IPS DF 19.7 (cell line): Measurements from ENCODE around the gene PLCL1.

Experiments
- DNase-seq: peaks from one replicate; pipeline ENCODE4 v3.0.0-alpha.2; 2013; ENCODE audit warnings: low read depth, low spot score

Gene PLCL1

GRCh38 chr2:198116756-198117155 is 312.4 kb downstream of the PLCL1 start:
- no peak for DNase-seq

- no peak for DNase-seq
These were observed 313.1 kb downstream of the PLCL1 start for GRCh38 chr2:198117406-198118041.

GRCh38 chr2:198127627-198128026 is 323.2 kb downstream of the PLCL1 start:
- peak; percentile 17 for DNase-seq

GRCh38 chr2:198129609-198130008 is 325.2 kb downstream of the PLCL1 start:
- DNase-seq, result no peak

GRCh38 chr2:198134293-198134955 is 330.0 kb downstream of the PLCL1 start:
- DNase-seq, result no peak

GRCh38 chr2:198135481-198135934 is 331.1 kb downstream of the PLCL1 start:
- DNase-seq, result no peak

DNA sequence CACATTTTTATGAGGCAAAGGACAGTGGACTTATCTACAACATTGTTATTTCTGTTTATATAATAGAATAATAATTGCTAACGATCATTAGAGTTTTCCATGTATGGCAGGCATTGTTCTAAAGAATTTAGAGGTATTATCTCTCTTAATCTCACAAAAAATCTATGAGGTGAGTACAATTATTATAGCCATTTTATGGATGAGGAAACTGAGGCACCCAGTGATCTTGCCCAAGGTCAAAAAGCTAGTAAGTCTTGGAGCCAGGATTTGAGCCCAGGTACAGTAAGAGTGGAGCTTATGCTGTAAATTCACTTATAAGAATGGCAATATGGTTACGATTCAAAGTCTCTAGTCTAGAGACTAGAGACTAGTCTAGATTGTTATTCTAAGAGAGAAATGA is 331.7 kb downstream of the PLCL1 start:
- DNase-seq, result no peak

DNA sequence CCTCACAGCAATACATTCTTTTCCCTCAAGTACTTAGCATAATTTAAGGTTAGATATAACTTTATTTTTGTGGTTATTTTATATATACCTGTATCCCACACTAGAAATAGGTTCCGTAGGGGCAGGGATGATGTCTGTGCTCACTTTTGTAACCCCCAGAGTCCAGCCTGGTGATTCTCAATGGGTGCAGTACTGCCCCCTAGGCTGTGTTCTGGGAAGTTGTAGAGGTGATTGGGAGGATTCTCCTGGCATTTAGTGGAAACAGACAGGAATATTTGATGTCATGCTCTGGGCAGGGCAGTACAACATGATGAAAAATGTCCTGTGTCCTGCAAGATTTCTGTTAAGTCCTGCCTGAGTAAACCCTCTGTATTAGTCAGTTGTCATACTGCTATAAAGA is 333.3 kb downstream of the PLCL1 start:
- DNase-seq, result peak; percentile 5

DNA sequence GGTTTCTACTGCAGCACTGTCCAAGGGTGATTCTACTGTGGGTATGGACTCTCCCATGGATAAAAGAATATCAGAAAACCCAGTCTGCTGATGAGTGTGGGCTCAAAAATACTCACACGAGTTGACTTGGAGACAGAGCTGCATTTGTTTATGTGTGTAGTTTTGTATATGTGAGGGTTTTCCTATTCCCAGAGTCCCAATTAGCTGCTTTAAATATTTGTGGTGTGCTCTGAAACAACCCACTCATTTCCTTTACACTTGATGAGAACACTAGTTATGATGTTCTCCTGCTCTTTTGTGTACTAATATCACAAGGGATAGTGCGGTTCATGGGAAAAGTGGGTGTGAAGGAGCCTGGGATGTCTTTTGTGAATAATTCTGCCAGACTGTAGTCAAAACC is 337.3 kb downstream of the PLCL1 start:
- no peak for DNase-seq

- no peak for DNase-seq
These were observed 338.8 kb downstream of the PLCL1 start for GRCh38 chr2:198143156-198143555.

- DNase-seq, result no peak
These were observed 339.4 kb downstream of the PLCL1 start for GRCh38 chr2:198143793-198144192.

DNA sequence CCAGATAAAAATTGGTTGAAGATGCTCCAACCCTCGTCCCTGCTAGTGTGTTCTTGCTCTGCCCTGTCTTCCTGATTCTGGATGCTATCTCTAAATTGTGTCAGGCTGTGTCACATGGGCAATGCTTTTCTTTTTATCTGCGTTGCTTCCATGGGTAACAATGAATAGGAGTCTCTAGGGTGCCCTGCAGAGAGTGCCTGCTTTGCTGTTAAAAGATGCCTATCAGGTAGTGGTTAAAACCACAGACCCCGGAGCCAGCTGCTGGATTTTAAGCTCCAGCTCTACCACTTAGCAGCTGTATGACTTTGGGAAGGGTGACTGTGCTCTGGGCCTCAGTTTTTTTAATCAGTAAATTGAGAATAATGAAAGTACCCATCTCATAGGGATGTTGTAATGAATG is 340.3 kb downstream of the PLCL1 start:
- no peak for DNase-seq

DNA sequence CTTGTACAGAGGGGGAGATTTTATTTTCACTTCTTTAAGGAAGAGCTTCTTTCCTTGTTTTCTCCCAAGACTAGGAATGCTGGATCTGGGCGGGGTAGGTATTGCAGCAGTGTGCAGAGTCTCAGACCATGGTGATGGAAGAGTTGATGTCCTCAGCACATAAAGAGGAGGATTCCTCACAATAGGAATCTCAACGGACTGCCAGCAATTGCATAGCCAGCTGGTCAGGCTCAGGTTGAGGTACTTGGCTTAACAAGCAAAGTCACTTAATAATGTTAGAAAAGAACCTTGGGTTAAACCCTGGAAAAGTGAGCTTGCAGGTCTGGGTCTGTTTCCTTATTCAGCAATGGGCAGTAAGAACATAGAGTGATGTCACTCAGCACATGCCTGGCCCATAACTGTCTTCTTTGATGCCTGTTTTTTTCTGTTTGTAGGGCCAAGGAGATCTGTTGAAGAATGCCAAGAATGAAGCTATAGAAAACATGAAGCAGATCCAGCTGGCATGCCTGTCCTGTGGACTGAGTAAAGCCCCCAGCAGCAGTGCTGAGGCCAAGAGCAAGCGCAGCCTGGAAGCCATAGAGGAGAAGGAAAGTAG is 342.1 kb downstream of the PLCL1 start:
- DNase-seq, result no peak

- DNase-seq, result no peak
These were observed 352.9 kb downstream of the PLCL1 start for GRCh38 chr2:198157314-198157713.

- DNase-seq, result no peak
These were observed 356.8 kb downstream of the PLCL1 start for GRCh38 chr2:198161151-198161550.

DNA sequence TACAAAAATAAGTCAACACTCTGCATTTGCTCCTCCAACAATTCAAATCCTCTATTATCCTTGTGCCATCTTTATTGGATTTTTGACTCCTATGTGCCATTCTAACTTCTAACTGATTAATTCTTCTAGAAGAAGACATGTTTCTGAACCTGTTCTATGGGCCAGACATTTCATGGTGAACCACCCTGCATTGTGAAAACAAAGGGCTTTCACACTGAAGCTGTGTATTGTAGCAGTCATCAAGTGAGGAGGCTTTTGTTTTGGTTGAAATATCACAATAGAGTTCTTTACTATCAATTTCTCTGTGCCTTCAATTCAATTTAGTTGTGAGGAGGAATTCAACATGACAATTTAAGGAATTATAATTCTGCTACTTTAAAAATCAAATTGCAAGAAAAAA is 357.9 kb downstream of the PLCL1 start:
- no peak for DNase-seq

GRCh38 chr2:198164843-198165242 is 360.4 kb downstream of the PLCL1 start:
- DNase-seq, result no peak

DNA sequence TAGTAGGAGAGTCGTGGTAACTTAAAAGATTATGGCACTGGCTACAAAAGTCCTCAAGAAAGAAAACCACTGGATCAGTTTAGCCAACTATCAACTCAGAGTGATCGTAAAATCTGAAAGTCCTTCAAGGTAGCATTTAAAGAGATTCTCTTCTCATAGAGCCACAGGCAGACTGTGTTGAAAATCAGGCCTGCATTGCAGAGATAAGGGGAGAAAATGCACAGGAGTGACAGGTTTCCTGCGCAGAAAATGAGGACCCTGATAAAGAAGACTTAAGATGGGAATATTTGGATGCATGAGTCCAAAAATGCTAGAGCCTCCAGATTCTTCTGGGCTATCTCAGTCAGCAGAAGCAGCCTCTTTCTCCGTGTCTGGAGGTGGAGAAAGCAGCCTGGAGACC is 360.9 kb downstream of the PLCL1 start:
- no peak for DNase-seq

GRCh38 chr2:198167346-198167745 is 363.0 kb downstream of the PLCL1 start:
- DNase-seq, result no peak

DNA sequence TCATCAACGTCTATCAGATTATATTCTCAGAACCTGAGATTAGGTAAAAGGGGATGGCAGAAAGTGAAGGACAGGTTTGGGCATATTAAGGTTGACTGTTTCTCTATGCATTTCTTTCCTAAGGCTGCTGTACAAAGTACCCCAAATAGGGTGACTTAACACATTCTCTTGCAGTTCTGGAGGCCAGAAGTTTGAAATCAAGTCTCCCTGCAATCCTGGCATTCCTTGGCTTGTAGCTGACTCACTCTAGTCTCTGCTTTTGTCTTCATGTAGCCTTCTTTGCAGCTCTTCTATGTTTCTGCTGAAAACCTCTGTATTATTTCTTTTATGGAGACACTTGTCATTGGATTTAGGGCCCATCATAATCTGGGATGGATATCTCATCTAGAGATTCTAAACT is 364.3 kb downstream of the PLCL1 start:
- DNase-seq, result no peak

DNA sequence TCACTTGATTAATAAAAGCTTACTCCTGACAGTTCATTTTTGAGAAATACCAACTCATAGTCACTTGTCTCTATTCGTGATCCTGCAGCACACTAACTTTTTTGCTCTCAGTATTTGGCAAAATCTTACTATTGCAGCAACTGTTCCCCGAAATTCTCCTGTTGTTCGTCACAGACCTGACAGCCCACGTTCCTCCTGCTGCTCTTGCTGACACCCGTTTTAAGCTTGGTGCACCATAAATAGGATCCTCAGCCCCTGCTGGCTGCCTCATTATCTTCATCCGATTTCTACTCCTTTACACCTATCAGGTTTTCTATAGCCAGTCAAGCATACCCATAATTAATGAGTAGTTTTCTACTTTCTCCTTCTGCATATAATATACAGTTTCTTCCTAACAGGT is 368.8 kb downstream of the PLCL1 start:
- DNase-seq, result no peak

- no peak for DNase-seq
These were observed 369.5 kb downstream of the PLCL1 start for GRCh38 chr2:198173864-198174263.

DNA sequence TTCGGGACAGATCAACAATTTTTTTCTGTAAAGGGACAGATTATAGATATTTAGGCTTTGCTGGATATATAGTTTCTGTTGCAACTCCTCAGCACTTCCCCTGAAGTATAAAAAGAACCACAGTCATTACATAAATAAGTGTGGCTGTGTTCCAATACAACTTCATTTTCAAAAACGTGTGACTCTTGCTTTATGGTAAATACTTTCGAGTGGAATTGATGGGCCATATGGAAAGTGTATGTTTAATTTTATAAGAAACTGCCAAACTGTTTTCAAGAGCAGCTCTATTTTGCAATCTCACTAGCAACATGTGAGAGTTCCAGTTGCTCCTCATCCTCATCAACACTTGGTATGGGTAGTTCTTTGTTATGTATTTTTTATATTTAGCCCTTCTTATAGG is 370.9 kb downstream of the PLCL1 start:
- DNase-seq, result no peak
